M059J (cell line): Measurements from ENCODE around the gene PDYN. TPM values are rescaled to one million over a fixed set of nuclear protein-coding genes. Genes with fewer than 3 reads are reported as not detected.
"Not testable (repeated sequence)": the region's sequence is repeated elsewhere in the genome, so short reads cannot be mapped to it uniquely, and the experiment has no call there.

Experiments used
- DNase-seq: peaks from one replicate; pipeline ENCODE4 v3.0.0-alpha.2; 2012; ENCODE audit warnings: low read depth
- total RNA-seq: library from RNA; depleted of rRNA; stranded (reverse); fragments of >200 nt; shearing (Covaris generic); gene quantifications from 2 replicates; pipeline ENCODE4 v1.2.3, GENCODE V29; 2014; rRNA removed

Gene PDYN
- not detected in 2 replicates for total RNA-seq

- no peak for DNase-seq
These were observed at the start of gene PDYN for GRCh38 chr20:1993986-1994385. Gene PDYN, minus strand, starts transcription at chr20:1994058. Its CDS starts 10,974 bp downstream, at chr20:1983084.

- DNase-seq: peak; percentile 86
These were observed 48.5 kb upstream of the PDYN start for GRCh38 chr20:2042400-2042799.

GRCh38 chr20:2038161-2038560 lies 44.3 kb upstream of the PDYN start:
- DNase-seq: no peak

- no peak for DNase-seq
These were observed 43.5 kb upstream of the PDYN start for GRCh38 chr20:2037296-2037914.

- not testable (repeated sequence) for DNase-seq
These were observed 42.5 kb upstream of the PDYN start for GRCh38 chr20:2036357-2036756.

GRCh38 chr20:2032168-2032567 lies 38.3 kb upstream of the PDYN start:
- DNase-seq: peak; percentile 18

GRCh38 chr20:2026514-2026913 lies 32.7 kb upstream of the PDYN start:
- DNase-seq: no peak

- DNase-seq: no peak
These were observed 32.1 kb upstream of the PDYN start for GRCh38 chr20:2026004-2026403.

- no peak for DNase-seq
These were observed 29.3 kb upstream of the PDYN start for GRCh38 chr20:2023151-2023550.

- DNase-seq: no peak
These were observed 28.3 kb upstream of the PDYN start for GRCh38 chr20:2022163-2022562.

GRCh38 chr20:2010533-2010932 lies 16.7 kb upstream of the PDYN start:
- no peak for DNase-seq

- DNase-seq: peak; percentile 33
These were observed 12.8 kb upstream of the PDYN start for GRCh38 chr20:2006452-2007361.

GRCh38 chr20:2005831-2006426 lies 12.1 kb upstream of the PDYN start:
- peak; percentile 58 for DNase-seq

GRCh38 chr20:2005359-2005758 lies 11.5 kb upstream of the PDYN start:
- DNase-seq: peak; percentile 16

GRCh38 chr20:2004171-2004570 lies 10.3 kb upstream of the PDYN start:
- no peak for DNase-seq

GRCh38 chr20:2002365-2002764 lies 8.5 kb upstream of the PDYN start:
- DNase-seq: no peak

GRCh38 chr20:2001119-2001518 lies 7.3 kb upstream of the PDYN start:
- no peak for DNase-seq

GRCh38 chr20:2000285-2000684 lies 6.4 kb upstream of the PDYN start:
- DNase-seq: no peak

GRCh38 chr20:1998715-1999114 lies 4.9 kb upstream of the PDYN start:
- no peak for DNase-seq

- DNase-seq: no peak
These were observed 4.3 kb upstream of the PDYN start for GRCh38 chr20:1998193-1998520.

GRCh38 chr20:1997483-1998192 lies 3.8 kb upstream of the PDYN start:
- DNase-seq: no peak
